SK-N-SH treated with all-trans-retinoic acid at 6 μM for 48 hours (cell line): ENCODE results near the gene PHACTR3.

Source experiments
- ARNTL ChIP-seq: fragments of 450-650 bp; formaldehyde crosslinking; IDR thresholded peaks from 2 replicates; pipeline ENCODE4 v1.5.0; 2020; ENCODE audit warnings: low read depth, mild to moderate bottlenecking, moderate library complexity, borderline replicate concordance
- GLIS3 ChIP-seq: fragments of 250-450 bp; sonication (Bioruptor Pico); IDR thresholded peaks from 2 replicates; pipeline ENCODE4 v1.5.0; 2020; ENCODE audit warnings: mild to moderate bottlenecking, moderate library complexity
- ISL1 ChIP-seq: fragments of 250-450 bp; sonication (Bioruptor Pico); IDR thresholded peaks from 2 replicates; pipeline ENCODE4 v2.1.2; 2022; ENCODE audit warnings: mild to moderate bottlenecking, moderate library complexity
- OSR1 ChIP-seq: fragments of 250-450 bp; sonication (Bioruptor Pico); IDR thresholded peaks from 2 replicates; pipeline ENCODE4 v1.8.0; 2022; ENCODE audit warnings: moderate library complexity, mild to moderate bottlenecking, inconsistent platforms
- PATZ1 ChIP-seq: fragments of 250-450 bp; sonication (Bioruptor Pico); IDR thresholded peaks from 2 replicates; pipeline ENCODE4 v1.8.0; 2020; ENCODE audit warnings: mild to moderate bottlenecking, moderate library complexity, borderline replicate concordance
- POU6F1 ChIP-seq: fragments of 250-450 bp; sonication (Bioruptor Pico); IDR thresholded peaks from 2 replicates; pipeline ENCODE4 v1.8.0; 2021; ENCODE audit warnings: low read depth, mild to moderate bottlenecking, moderate library complexity, borderline replicate concordance
- RARB ChIP-seq: fragments of 250-450 bp; sonication (Bioruptor Pico); IDR thresholded peaks from 2 replicates; pipeline ENCODE4 v1.8.0; 2021; ENCODE audit warnings: mild to moderate bottlenecking, moderate library complexity
- ZC3H10 ChIP-seq: fragments of 250-450 bp; sonication (Bioruptor Pico); IDR thresholded peaks from 2 replicates; pipeline ENCODE4 v1.5.1; 2021; ENCODE audit warnings: mild to moderate bottlenecking, moderate library complexity
- ZFP3 ChIP-seq: fragments of 250-450 bp; sonication (Bioruptor Pico); IDR thresholded peaks from 2 replicates; pipeline ENCODE4 v1.5.0; 2020; ENCODE audit warnings: mild to moderate bottlenecking, moderate library complexity
- ZFP30 ChIP-seq: fragments of 450-650 bp; formaldehyde crosslinking; IDR thresholded peaks from 2 replicates; pipeline ENCODE4 v1.5.0; 2022; ENCODE audit warnings: mild to moderate bottlenecking, moderate library complexity
- ZNF565 ChIP-seq: fragments of 450-650 bp; formaldehyde crosslinking; conservative IDR thresholded peaks from 2 replicates; pipeline ENCODE4 v1.5.0; 2020; ENCODE audit warnings: low read depth, mild to moderate bottlenecking, moderate library complexity
- ZNF70 ChIP-seq: fragments of 450-650 bp; formaldehyde crosslinking; IDR thresholded peaks from 2 replicates; pipeline ENCODE4 v1.5.0; 2020; ENCODE audit warnings: mild to moderate bottlenecking, moderate library complexity
- ZNF8 ChIP-seq: fragments of 450-650 bp; formaldehyde crosslinking; IDR thresholded peaks from 2 replicates; pipeline ENCODE4 v1.5.0; 2020; ENCODE audit warnings: mild to moderate bottlenecking, moderate library complexity
- TF ChIP-seq, protein P1 (sequence below): fragments of 250-450 bp; sonication (Bioruptor Pico); IDR thresholded peaks from 2 replicates; pipeline ENCODE4 v1.5.1; 2021; ENCODE audit warnings: mild to moderate bottlenecking, moderate library complexity

GRCh38 chr20:59666586-59666985 lies 62.2 kb downstream of the PHACTR3 start:
- TF ChIP-seq RARB (CRISPR knock-in tag): no peak
- TF ChIP-seq, protein P1, sequence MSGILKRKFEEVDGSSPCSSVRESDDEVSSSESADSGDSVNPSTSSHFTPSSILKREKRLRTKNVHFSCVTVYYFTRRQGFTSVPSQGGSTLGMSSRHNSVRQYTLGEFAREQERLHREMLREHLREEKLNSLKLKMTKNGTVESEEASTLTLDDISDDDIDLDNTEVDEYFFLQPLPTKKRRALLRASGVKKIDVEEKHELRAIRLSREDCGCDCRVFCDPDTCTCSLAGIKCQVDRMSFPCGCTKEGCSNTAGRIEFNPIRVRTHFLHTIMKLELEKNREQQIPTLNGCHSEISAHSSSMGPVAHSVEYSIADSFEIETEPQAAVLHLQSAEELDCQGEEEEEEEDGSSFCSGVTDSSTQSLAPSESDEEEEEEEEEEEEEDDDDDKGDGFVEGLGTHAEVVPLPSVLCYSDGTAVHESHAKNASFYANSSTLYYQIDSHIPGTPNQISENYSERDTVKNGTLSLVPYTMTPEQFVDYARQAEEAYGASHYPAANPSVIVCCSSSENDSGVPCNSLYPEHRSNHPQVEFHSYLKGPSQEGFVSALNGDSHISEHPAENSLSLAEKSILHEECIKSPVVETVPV (CRISPR knock-in tag): no peak
- TF ChIP-seq ZFP30 (CRISPR knock-in tag): no peak
- no peak for TF ChIP-seq ISL1 (CRISPR knock-in tag)
- no peak for TF ChIP-seq GLIS3
- TF ChIP-seq ZC3H10: no peak
- TF ChIP-seq ZNF70 (CRISPR knock-in tag): no peak
- no peak for TF ChIP-seq PATZ1 (CRISPR knock-in tag)
- TF ChIP-seq ZFP3 (CRISPR knock-in tag): no peak
- no peak for TF ChIP-seq ZNF565
- TF ChIP-seq ZNF8 (CRISPR knock-in tag): no peak
- no peak for TF ChIP-seq OSR1 (CRISPR knock-in tag)
- TF ChIP-seq ARNTL (CRISPR knock-in tag): no peak
- TF ChIP-seq POU6F1 (CRISPR knock-in tag): no peak
